ENCODE data around the gene LRBA.
"Not testable (repeated sequence)": the region's sequence is repeated elsewhere in the genome, so short reads cannot be mapped to it uniquely, and the experiment has no call there.

LRBA gene

GRCh38 chr4:150743564-150744342, 271.3 kb downstream of the LRBA start:
- in situ Hi-C loops (cut with MboI; ENCODE audit: low pct_unique_long_range_greater_than_20kb, low sequenced_read_pairs, unreplicated experiment): no loop called here
- DNase-seq (ENCODE audit: low spot score): no peak

GRCh38 chr4:150742930-150743329, 272.2 kb downstream of the LRBA start:
- in situ Hi-C loops (cut with MboI; ENCODE audit: low pct_unique_long_range_greater_than_20kb, low sequenced_read_pairs, unreplicated experiment); DNase-seq (ENCODE audit: low spot score): not testable (repeated sequence)

More at GRCh38 chr4:150743564-150744342, 271.3 kb downstream of the LRBA start:
- no peak for TF ChIP-seq CTCF (IDR thresholded peaks at IDR 0.05; ENCODE audit: extremely low read depth, insufficient read depth, missing control alignments)

GRCh38 chr4:150739591-150739990, 275.5 kb downstream of the LRBA start:
- in situ Hi-C loops (cut with MboI; ENCODE audit: low pct_unique_long_range_greater_than_20kb, low sequenced_read_pairs, unreplicated experiment): no loop called here
- no peak for TF ChIP-seq CTCF (IDR thresholded peaks at IDR 0.05; ENCODE audit: extremely low read depth, insufficient read depth, missing control alignments)
- no peak for DNase-seq (ENCODE audit: low spot score)

- no peak for TF ChIP-seq CTCF (IDR thresholded peaks at IDR 0.05; ENCODE audit: extremely low read depth, insufficient read depth, missing control alignments)
- in situ Hi-C loops (cut with MboI; ENCODE audit: low pct_unique_long_range_greater_than_20kb, low sequenced_read_pairs, unreplicated experiment): no loop called here
- no peak for DNase-seq (ENCODE audit: low spot score)
Measured at GRCh38 chr4:150725957-150726523, 289.0 kb downstream of the LRBA start.

DNA sequence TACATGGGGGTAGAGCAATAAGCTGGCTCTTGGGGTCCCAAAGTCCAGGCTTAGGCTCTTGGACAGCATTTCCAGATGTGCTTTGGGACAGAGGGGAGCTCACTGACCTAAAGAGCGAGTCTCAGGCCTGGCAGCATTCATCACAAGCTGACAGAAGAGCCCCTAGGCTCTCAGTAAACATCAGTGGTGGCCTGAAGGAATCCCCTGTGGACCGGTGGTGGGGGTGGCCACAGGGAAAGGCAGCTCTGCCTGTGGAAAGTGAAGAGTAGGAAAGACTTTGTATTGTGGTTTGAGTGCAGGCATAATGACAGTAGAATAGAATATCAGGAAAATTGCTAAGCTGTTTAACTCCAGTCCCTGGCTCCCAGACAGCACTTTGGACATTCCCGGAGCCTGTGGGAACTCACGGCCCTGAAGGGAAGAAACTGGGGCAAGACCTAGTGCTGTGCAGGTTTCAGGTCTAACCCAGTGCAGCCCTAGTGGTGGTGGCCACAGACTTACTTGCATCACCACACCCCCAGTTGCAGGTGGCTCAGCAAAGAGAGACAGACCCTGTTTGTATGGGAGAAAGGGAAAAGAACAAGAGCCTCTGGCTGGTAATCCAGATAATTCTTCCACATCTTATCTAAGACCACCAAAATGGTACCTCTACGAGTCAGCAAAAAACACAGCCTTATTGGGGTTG, 291.2 kb downstream of the LRBA start:
- in situ Hi-C loops (cut with MboI; ENCODE audit: low pct_unique_long_range_greater_than_20kb, low sequenced_read_pairs, unreplicated experiment): no loop called here
- TF ChIP-seq CTCF (IDR thresholded peaks at IDR 0.05; ENCODE audit: extremely low read depth, insufficient read depth, missing control alignments): no peak
- DNase-seq (ENCODE audit: low spot score): no peak

- in situ Hi-C loops (cut with MboI; ENCODE audit: low pct_unique_long_range_greater_than_20kb, low sequenced_read_pairs, unreplicated experiment): no loop called here
- no peak for DNase-seq (ENCODE audit: low spot score)
- no peak for TF ChIP-seq CTCF (IDR thresholded peaks at IDR 0.05; ENCODE audit: extremely low read depth, insufficient read depth, missing control alignments)
Measured at GRCh38 chr4:150722908-150723362, 292.1 kb downstream of the LRBA start.

Measured in GM13977 (cell line).